RWPE2 (cell line): ENCODE results near the gene NGF.
A peak's percentile ranks its signal among the peaks of the same experiment; 100 is the strongest.

Experiments
- ATAC-seq: fragments of 200-7000 bp; cut with Tn5 transposase; 3 replicates; pipeline ENCODE4 v1.9.1; 2021; ENCODE audit warnings: low read depth
- DNase-seq: peaks from one replicate; pipeline ENCODE4 v3.0.0-alpha.2; 2020; ENCODE audit warnings: low spot score
- H3K27ac ChIP-seq: fragments of 450-650 bp; 2 replicates; pipeline ENCODE4 v1.5.1; 2017; ENCODE audit warnings: mild to moderate bottlenecking; ENCODE audit not compliant: poor library complexity, severe bottlenecking
- H3K27me3 ChIP-seq: fragments of 250-450 bp; sonication (Bioruptor Pico); 2 replicates; pipeline ENCODE4 v1.5.1; 2021; ENCODE audit warnings: mild to moderate bottlenecking, moderate library complexity; ENCODE audit not compliant: insufficient read depth, poor library complexity, severe bottlenecking
- H3K36me3 ChIP-seq: fragments of 250-450 bp; sonication (Bioruptor Pico); 2 replicates; pipeline ENCODE4 v1.5.1; 2020; ENCODE audit warnings: low read depth, mild to moderate bottlenecking, moderate library complexity
- H3K4me1 ChIP-seq: fragments of 250-450 bp; sonication (Bioruptor Pico); 2 replicates; pipeline ENCODE4 v1.5.1; 2021; ENCODE audit warnings: mild to moderate bottlenecking, moderate library complexity; ENCODE audit not compliant: insufficient read depth, poor library complexity, severe bottlenecking
- H3K4me3 ChIP-seq: fragments of 250-450 bp; sonication (Bioruptor Pico); 2 replicates; pipeline ENCODE4 v1.5.1; 2021; ENCODE audit warnings: mild to moderate bottlenecking, moderate library complexity; ENCODE audit not compliant: severe bottlenecking
- H3K9me3 ChIP-seq: fragments of 250-450 bp; sonication (Bioruptor Pico); 2 replicates; pipeline ENCODE4 v1.5.1; 2021; ENCODE audit warnings: mild to moderate bottlenecking, moderate library complexity; ENCODE audit not compliant: severe bottlenecking
- TF ChIP-seq, protein P1 (sequence below): fragments of 450-650 bp; IDR thresholded peaks from one replicate; pipeline ENCODE4 v1.5.1; 2017; ENCODE audit warnings: mild to moderate bottlenecking, moderate library complexity; ENCODE audit not compliant: poor library complexity, severe bottlenecking

The NGF gene

GRCh38 chr1:115336741-115337140, 1.3 kb downstream of the NGF start:
- Histone ChIP-seq H3K27ac (no peak overlapping the region), H3K4me3 (no peak overlapping the region), H3K4me1 (peaks cover 17% of the 10 kb centered on the region), H3K36me3 (no peaks in the 10 kb centered on the region), H3K27me3 (no peaks in the 10 kb centered on the region), H3K9me3 (no peaks in the 10 kb centered on the region)
- no peak for DNase-seq
- TF ChIP-seq, protein P1, sequence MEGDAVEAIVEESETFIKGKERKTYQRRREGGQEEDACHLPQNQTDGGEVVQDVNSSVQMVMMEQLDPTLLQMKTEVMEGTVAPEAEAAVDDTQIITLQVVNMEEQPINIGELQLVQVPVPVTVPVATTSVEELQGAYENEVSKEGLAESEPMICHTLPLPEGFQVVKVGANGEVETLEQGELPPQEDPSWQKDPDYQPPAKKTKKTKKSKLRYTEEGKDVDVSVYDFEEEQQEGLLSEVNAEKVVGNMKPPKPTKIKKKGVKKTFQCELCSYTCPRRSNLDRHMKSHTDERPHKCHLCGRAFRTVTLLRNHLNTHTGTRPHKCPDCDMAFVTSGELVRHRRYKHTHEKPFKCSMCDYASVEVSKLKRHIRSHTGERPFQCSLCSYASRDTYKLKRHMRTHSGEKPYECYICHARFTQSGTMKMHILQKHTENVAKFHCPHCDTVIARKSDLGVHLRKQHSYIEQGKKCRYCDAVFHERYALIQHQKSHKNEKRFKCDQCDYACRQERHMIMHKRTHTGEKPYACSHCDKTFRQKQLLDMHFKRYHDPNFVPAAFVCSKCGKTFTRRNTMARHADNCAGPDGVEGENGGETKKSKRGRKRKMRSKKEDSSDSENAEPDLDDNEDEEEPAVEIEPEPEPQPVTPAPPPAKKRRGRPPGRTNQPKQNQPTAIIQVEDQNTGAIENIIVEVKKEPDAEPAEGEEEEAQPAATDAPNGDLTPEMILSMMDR, result no peak
- no peak for ATAC-seq

GRCh38 chr1:115332813-115333608, 5.0 kb downstream of the NGF start:
- H3K36me3 ChIP-seq, result no peaks in the 10 kb centered on the region
- ATAC-seq (peak; percentile 44), DNase-seq (no peak)
- H3K4me3 ChIP-seq, result no peak overlapping the region
- TF ChIP-seq, protein P1, result no peak
- H3K27ac ChIP-seq, result peak overlapping the region; percentile 25
- no peaks in the 10 kb centered on the region for H3K27me3 ChIP-seq
- no peaks in the 10 kb centered on the region for H3K9me3 ChIP-seq
- peaks cover 23% of the 10 kb centered on the region for H3K4me1 ChIP-seq

DNA sequence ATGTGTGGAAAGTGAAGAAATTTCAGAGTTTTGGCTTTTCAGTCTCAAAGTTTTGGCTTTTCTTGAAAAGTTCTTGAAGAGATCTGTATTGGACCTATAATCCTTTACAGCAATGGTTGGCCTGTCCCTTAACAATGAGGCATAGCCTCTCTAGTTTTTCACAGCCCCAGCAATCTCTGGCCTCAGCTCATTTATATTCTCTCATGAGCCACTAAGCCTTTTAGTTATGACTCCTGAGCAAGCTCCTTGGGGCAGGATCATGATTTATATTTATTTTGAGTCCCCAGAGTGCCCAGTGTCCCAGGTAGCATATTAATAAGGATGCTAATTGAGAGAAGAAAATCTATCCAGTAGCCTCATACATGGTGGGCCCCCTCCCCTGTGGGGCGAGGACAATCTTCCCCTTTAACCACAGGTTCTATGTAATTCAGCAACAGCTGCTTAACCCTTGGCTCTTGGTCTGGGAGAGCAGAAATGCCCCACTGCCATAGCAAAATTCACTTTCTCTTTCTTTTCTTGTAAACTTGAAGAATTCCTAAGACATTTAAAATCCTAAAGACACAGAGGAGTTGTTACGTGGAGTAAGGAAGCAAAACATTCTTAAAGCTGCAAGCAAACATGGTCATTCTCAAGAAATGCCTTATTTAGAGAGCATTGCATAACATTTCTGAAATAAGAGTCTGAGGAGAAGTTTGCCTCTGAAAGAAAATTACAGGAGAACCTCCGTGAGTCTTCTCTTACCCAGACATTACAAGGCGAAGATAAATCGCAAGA, 6.3 kb downstream of the NGF start:
- Histone ChIP-seq H3K27ac (no peak overlapping the region), H3K4me3 (no peak overlapping the region), H3K4me1 (peaks cover 23% of the 10 kb centered on the region), H3K27me3 (no peaks in the 10 kb centered on the region), H3K9me3 (no peaks in the 10 kb centered on the region), H3K36me3 (no peaks in the 10 kb centered on the region)
- TF ChIP-seq, protein P1, result no peak
- DNase-seq (no peak), ATAC-seq (no peak)

- Histone ChIP-seq H3K4me3 (no peak overlapping the region), H3K27ac (peak overlapping the region; percentile 22), H3K4me1 (peaks cover 23% of the 10 kb centered on the region), H3K36me3 (no peaks in the 10 kb centered on the region), H3K27me3 (no peaks in the 10 kb centered on the region), H3K9me3 (no peaks in the 10 kb centered on the region)
- TF ChIP-seq, protein P1, result no peak
- DNase-seq (no peak), ATAC-seq (peak; percentile 38; the same call in 1 of the 3 replicates)
Observed at GRCh38 chr1:115330480-115331013, 7.5 kb downstream of the NGF start.
